DMS153 treated with DMSO at 0.1 percent for 48 hours (cell line): ENCODE measurements around the gene SGMS1.
"Not testable (repeated sequence)": the region's sequence is repeated elsewhere in the genome, so short reads cannot be mapped to it uniquely, and the experiment has no call there.

Experiments used
- DNase-seq: peaks from one replicate; lab custom pipeline; 2025; ENCODE audit not compliant: unreplicated experiment; lab: John Stamatoyannopoulos, UW

SGMS1 gene

DNA sequence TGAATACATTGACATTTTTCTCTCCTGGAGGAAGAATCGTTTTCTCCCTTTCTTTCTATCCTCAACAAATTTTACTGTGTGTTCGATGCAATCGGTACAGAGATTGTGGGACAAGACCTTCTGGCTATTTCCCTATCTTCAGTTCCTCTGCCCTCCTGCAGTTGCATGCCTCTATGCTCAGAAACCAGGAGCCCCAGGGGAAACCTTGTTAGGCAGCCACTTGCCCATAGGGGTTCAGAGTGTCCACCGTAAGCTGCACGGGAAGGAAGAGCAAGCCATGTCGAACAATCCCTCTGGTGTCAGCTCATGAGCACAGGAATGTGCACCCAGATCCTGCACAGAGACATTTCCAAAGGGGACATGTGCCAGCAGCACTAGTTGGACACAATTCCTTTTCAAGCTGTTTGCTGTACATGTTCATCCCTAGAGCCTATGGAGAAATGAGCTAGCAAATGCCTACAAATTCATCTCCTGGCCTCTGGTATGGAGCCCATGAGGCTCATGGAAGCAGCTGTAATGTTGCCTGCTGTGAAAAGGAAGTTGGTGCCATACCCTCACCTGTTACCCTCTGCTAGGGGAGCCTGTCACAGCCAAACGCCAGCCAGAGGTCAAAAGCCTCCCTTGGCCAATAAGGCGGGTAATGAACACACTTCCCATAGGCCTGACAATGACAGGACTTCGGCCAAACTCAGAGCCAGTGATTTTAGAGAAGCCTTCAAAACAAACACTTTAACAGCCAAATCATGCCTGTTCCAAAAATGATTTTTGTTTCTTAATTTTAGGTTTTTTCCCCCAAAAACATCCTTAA lies 336.6 kb downstream of the SGMS1 start:
- DNase-seq, result no peak

DNA sequence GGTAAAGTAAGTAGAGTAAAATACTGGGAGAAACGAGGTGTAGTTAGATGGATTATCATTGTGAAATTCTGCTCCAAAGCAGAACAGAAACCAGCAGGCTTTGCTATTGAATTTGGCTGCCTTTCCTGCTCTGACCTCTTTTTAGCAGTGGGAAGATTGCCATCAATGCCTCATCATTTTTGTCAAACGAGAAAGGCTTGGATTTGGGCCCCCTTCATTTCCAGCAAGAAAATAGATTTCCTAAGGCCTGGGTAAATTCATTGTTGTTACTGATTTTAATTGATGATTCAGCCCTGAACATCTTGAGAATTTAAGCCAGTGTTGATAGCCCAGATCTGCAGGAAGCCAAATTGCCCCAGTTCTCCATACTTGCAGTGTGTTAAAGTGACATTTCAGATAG lies 337.2 kb downstream of the SGMS1 start:
- DNase-seq, result no peak

DNA sequence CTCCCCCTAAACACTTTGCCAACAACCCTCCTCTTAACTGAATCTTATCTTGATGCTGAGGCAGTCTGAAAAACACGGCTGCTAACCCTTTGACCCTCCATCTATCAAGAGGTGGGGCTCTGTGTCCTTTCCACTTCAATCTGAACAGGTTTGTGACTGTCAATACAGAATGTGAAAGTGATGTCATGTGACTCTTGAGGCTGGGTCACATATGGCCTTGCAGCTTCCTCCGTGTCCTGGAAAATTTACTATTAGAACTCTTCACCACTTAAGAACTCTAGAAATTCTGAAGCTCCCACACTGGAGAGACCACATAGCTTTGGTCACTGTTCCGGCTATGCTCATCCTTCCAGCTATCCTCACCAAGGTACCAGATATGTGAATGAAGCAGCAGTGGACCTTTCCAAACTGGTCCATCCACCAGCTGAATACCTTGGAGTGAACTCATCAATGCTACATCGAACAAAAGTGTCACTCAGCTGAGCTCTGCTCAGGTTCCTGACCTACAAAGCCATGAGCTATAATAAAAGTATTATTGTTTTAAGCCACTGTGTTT lies 341.7 kb downstream of the SGMS1 start:
- no peak for DNase-seq

DNA sequence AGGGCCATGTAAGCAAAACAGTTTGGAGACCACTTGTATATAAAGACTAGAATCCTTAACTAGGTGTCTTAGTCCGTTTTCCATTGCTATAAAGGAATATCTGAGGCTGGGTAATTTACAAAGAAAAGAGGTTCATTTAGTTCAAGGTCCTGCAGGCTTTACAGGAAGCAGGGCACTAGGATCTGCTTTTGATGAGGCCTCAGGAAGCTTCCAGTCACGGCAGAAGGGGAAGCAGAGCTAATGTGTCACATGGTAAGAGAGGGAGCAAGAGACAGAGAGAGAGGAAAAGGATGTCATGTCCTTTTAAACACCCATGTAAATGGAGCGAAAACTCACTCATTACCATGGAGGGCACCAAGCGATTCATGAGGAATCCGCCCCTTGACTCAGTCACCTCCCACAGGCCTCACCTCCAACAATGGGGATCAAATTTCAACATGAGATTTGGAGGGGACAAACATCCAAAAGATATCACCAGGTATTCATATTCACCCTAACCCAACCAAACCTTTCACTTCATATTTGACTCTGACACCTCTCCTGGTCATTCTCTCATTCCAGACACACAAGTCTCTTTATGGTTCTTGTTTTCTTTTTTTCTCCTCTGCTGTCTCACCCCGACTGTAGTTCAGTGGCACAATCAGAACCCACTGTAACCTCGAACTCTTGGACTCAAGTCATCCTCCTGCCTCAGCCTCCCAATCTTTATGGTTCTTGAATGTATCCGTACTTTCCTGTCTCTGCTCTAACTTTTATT lies 342.4 kb downstream of the SGMS1 start:
- no peak for DNase-seq

DNA sequence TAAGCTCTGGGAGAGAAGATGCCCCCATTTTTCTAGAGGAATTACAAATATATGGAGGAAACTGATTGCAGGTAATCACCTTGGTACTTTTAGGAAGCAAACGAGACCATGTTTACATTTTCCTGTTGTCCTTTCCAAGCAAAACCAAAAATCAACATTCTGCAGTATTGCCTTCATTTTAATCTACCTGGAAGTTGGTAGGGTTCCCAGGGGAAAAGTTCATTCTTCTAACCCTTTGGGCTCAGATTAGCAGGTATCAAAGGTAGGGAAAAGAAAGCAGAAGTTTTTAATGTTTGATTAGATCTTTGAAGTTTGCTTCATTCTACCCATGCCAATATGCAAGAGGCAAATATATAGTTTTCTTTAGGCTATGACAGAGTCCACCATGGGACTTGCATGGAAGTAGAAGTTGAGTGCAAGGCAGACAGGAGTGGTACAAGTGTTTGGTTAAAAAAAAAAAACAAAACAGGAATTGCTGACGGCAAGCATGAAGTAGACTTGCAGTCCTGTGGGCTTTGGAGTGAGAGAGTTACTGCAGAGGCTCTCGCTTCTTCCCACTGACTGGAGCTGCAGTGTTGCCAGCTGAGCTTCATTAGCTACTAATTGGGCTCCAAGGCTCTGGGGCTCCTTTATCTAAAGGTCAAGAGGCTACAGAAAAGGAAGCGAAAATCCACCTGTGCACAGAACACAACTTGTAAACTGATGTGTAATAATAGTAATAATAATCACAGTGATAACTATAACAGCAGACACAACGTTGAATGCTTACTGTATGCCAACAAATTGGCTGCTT lies 343.5 kb downstream of the SGMS1 start:
- DNase-seq, result no peak

DNA sequence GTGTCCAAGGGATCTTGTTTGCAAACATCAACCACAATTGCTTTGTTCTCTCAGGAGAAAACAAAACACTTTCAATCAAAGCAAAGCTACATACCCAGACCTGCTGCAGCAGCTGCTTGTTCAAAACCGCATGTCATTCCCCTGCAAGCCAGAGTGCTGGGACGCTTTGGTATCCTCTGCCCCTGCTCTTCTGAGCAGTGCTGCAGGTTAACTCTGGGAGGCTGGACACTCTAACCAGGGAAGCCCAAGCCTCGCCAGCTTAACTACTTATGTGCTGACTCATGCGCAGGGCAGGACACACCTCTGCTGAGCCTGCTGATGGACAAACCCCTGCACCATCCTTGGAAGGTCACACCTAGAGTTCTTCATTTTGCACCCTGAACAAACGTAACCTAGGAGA lies 344.3 kb downstream of the SGMS1 start:
- no peak for DNase-seq

DNA sequence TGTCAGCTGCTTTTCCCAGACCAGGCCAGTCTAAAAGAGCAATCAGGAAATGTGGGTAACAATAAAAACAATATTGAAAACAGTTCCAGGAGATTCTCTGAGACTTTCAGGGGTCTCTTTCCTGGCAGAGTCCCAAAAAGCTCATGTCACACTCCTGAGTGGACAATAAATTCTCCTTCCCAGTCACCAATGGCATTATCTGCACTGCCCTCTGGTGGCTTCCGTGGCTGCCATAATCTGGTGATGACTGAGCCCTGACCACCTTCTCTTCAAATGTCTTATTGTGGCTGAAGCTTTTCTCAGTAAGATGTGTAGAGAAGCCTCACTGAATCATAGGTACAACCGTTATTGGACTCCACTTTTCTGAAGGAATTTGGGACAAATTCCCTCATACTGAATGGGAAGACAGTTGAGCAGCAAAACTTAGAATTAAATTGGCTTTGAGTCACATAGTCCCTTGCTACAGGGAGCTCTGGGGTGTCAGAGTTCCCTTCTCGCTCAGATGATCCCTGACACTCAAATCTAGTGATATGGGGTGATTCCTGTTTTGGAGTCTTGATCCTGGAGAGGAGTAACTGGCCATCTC lies 348.0 kb downstream of the SGMS1 start:
- peak; percentile 33 for DNase-seq

DNA sequence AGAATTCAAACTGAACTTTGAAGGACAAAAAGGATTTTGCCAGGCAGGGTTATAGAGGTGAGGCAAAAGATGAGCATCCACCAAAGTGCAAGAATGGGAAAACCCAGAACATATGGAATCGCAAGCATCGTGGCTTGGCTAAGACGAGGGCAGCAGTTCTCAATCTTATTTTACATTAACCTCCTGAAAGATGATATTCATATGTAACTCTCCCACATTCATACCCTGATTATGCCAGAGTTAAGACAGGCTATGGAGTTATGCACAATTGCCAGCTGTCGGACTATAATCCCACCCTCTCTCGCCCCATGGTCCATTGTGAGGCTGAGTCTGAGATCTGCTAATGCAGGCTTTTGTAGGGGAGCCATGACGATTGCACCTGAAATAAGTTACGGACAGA lies 351.2 kb downstream of the SGMS1 start:
- DNase-seq, result no peak

DNA sequence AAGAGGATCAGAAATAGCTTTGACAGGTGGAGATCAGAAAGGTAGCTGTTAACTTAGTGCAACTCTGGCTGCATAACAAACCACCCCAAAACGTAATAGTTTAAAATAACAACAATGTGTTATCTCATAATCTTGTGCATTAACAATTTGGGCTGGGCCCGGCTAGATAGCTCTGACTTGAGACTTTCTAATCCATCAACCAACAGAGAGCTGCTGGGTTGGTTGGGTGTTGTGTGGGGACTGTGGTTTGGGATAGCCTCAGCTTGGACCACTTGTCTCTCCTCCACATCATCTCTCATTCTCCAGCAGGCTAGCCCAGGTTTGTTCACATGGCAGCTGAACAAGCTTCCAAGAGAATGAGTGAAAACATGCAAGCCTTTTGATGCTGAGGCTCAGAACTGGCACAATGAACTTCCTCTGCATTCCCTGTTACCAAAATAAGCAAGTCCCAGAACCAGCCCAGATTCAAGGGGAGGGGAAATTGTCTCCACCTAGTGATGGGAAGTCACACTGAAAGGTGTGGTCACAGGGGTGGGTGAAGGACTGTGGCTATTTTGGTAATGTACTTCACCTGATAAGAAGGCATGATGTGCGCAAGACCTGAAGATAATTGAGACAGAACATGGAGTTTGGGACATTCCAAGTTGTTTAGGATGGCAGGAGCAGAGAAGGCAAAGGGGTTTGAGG lies 352.0 kb downstream of the SGMS1 start:
- no peak for DNase-seq

DNA sequence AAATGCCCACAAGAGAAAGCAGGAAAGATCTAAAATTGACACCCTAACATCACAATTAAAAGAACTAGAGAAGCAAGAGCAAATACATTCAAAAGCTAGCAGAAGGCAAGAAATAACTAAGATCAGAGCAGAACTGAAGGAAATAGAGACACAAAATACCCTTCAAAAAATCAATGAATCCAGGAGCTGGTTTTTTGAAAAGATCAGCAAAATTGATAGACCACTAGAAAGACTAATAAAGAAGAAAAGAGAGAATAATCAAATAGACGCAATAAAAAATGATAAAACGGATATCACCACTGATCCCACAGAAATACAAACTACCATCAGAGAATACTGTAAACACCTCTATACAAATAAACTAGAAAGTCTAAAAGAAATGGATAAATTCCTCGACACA lies 355.9 kb downstream of the SGMS1 start:
- DNase-seq, result not testable (repeated sequence)

DNA sequence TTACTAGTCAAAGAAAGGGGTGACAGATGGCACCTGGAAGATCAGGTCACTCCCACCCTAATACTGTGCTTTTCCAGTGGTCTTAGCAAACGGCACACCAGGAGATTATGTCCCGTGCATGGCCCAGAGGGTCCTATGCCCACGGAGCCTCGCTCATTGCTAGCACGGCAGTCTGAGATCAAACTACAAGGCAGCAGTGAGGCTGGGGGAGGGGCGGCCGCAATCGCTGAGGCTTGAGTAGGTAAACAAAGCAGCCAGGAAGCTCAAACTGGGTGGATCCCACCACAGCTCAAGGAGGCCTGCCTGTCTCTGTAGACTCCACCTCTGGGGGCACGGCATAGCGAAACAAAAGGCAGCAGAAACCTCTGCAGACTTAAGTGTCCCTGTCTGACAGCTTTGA lies 361.1 kb downstream of the SGMS1 start:
- not testable (repeated sequence) for DNase-seq

DNA sequence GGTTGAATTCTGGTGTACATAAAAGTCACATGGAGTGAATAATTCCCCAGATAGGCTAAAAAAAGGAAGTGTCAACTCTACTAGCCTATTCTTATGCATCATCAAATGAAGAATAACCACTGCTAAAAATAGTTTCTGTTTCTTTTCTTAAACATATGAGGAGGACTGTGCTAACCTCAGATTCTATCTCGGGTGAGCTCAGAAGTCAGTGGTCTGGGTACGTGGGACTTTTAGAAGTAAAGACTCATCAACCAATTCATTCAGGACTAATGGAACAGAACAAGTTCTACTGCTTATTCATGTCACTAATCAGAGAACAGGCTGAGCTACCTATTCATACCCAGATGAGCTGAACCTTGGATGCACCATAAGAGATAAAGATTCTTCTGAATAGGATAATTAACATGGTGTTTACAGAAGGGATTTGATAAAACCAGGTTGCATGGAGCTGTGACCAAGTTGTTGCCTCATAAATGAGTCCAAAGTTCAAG lies 362.9 kb downstream of the SGMS1 start:
- no peak for DNase-seq
